AG04450 (cell line): Measurements from ENCODE around the gene KCNIP1. TPM values are rescaled to one million over a fixed set of nuclear protein-coding genes. Genes with fewer than 3 reads are reported as not detected.

Experiments
- CTCF ChIA-PET: fragments of 300-600, 350-600 bp; formaldehyde crosslinking; extraction: SDS; loops from one replicate; lab custom pipeline; 2022; ENCODE audit warnings: antibody characterized with exemption, inconsistent platforms; lab: Charles Lee
- POLR2A ChIA-PET: fragments of 350-600 bp; formaldehyde crosslinking; extraction: SDS; loops from one replicate; lab custom pipeline; 2021; ENCODE audit warnings: antibody characterized with exemption, inconsistent platforms; lab: Yijun Ruan, JAX
- DNase-seq: peaks from one replicate; pipeline ENCODE4 v3.0.0-alpha.2; 2011; ENCODE audit warnings: low read depth, low spot score
- H3K27ac ChIP-seq: one replicate; pipeline ENCODE4 v1.5.1; 2012; ENCODE audit warnings: low read depth, low read length, control low read depth
- H3K27me3 ChIP-seq: one replicate; pipeline ENCODE4 v1.6.0; 2012; ENCODE audit warnings: low read length; ENCODE audit not compliant: control insufficient read depth, insufficient read depth
- H3K4me3 ChIP-seq: 2 replicates; pipeline ENCODE4 v1.5.1; 2011; ENCODE audit warnings: mild to moderate bottlenecking, low read depth, low read length, control low read depth
- H3K9me3 ChIP-seq: 2 replicates; pipeline ENCODE4 v1.5.1; 2012; ENCODE audit warnings: low read length; ENCODE audit not compliant: control insufficient read depth, insufficient read depth
- CTCF ChIP-seq: IDR thresholded peaks from 2 replicates; pipeline ENCODE4 v1.5.1; 2011; ENCODE audit warnings: low read depth, low read length, control low read depth, inconsistent platforms
- polyA plus RNA-seq: library from polyadenylated mRNA; depleted of rRNA; stranded (reverse); fragments of >200 nt; gene quantifications from 2 replicates; pipeline ENCODE4 v1.2.3, GENCODE V29; 2011

Gene KCNIP1
- polyA plus RNA-seq, 1 experiment: not detected

GRCh38 chr5:170612256-170612678 is 108.4 kb downstream of the KCNIP1 start:
- TF ChIP-seq CTCF: no peak
- Histone ChIP-seq H3K27me3 (peaks cover 3% of the 10 kb centered on the region), H3K27ac (no peak overlapping the region), H3K4me3 (no peak overlapping the region), H3K9me3 (no peaks in the 10 kb centered on the region)
- CTCF ChIA-PET: interaction anchor here (1.8 kb wide), 1 partner anchor 12 kb away, joined by 4 read pairs; no protein-coding TSS in a partner anchor
- POLR2A ChIA-PET: no interaction called here
- no peak for DNase-seq

GRCh38 chr5:170614065-170614490 is 110.3 kb downstream of the KCNIP1 start:
- Histone ChIP-seq H3K4me3 (no peak overlapping the region), H3K9me3 (no peaks in the 10 kb centered on the region), H3K27me3 (no peaks in the 10 kb centered on the region), H3K27ac (no peak overlapping the region)
- TF ChIP-seq CTCF: no peak
- ChIA-PET CTCF (interaction anchor here (1.8 to 2.5 kb wide), 4 partner anchors 8 to 181 kb away, joined by 4 to 10 read pairs (median 4); no protein-coding TSS in a partner anchor), POLR2A (no interaction called here)
- no peak for DNase-seq

GRCh38 chr5:170614720-170615119 is 110.9 kb downstream of the KCNIP1 start:
- CTCF ChIA-PET: interaction anchor here (1.9 to 2.5 kb wide), 3 partner anchors 8 to 181 kb away, joined by 4 to 10 read pairs (median 5); no protein-coding TSS in a partner anchor
- Histone ChIP-seq H3K4me3 (no peak overlapping the region), H3K27ac (no peak overlapping the region), H3K9me3 (no peaks in the 10 kb centered on the region), H3K27me3 (no peaks in the 10 kb centered on the region)
- no peak for DNase-seq
- TF ChIP-seq CTCF: no peak
- POLR2A ChIA-PET: no interaction called here

- H3K9me3 ChIP-seq: no peaks in the 10 kb centered on the region
- no peak for TF ChIP-seq CTCF
- H3K27me3 ChIP-seq: no peaks in the 10 kb centered on the region
- DNase-seq: no peak
- no peak overlapping the region for H3K27ac ChIP-seq
- CTCF ChIA-PET: interaction anchor here (0.7 to 11.4 kb wide), 3 partner anchors 169 to 198 kb away, joined by 3 to 135 read pairs (median 3); no protein-coding TSS in a partner anchor
- POLR2A ChIA-PET: no interaction called here
- no peak overlapping the region for H3K4me3 ChIP-seq
These were observed 114.0 kb downstream of the KCNIP1 start for GRCh38 chr5:170617533-170618490.

- DNase-seq: no peak
- Histone ChIP-seq H3K27me3 (no peaks in the 10 kb centered on the region), H3K27ac (no peak overlapping the region), H3K9me3 (no peaks in the 10 kb centered on the region), H3K4me3 (no peak overlapping the region)
- ChIA-PET CTCF (interaction anchor here (1.8 to 11.4 kb wide), 2 partner anchors 186 to 193 kb away, joined by 5 to 135 read pairs; no protein-coding TSS in a partner anchor), POLR2A (no interaction called here)
- TF ChIP-seq CTCF: no peak
These were observed 116.0 kb downstream of the KCNIP1 start for GRCh38 chr5:170619869-170620268.
